ENCODE data around the gene LYZL4.

Gene LYZL4

GRCh38 chr3:42443292-42443691, 32.9 kb upstream of the LYZL4 start:
- no peak overlapping the region for H3K27ac ChIP-seq (replicated peaks)
- no peaks in the 10 kb centered on the region for H3K27me3 ChIP-seq (ENCODE audit: insufficient read depth, poor library complexity, severe bottlenecking)
- H3K4me3 ChIP-seq (replicated peaks; ENCODE audit: insufficient read depth, low read length), result no peak overlapping the region
- no peak for DNase-seq (ENCODE audit: low read depth in 1 of 2, low spot score in 1 of 2)
- no peak for TF ChIP-seq CTCF (IDR thresholded peaks at IDR 0.05; ENCODE audit: insufficient read depth, low read length)
- no peak for TF ChIP-seq SPI1 (IDR thresholded peaks at IDR 0.05; ENCODE audit: borderline replicate concordance, low read depth)
- TF ChIP-seq, protein P1, sequence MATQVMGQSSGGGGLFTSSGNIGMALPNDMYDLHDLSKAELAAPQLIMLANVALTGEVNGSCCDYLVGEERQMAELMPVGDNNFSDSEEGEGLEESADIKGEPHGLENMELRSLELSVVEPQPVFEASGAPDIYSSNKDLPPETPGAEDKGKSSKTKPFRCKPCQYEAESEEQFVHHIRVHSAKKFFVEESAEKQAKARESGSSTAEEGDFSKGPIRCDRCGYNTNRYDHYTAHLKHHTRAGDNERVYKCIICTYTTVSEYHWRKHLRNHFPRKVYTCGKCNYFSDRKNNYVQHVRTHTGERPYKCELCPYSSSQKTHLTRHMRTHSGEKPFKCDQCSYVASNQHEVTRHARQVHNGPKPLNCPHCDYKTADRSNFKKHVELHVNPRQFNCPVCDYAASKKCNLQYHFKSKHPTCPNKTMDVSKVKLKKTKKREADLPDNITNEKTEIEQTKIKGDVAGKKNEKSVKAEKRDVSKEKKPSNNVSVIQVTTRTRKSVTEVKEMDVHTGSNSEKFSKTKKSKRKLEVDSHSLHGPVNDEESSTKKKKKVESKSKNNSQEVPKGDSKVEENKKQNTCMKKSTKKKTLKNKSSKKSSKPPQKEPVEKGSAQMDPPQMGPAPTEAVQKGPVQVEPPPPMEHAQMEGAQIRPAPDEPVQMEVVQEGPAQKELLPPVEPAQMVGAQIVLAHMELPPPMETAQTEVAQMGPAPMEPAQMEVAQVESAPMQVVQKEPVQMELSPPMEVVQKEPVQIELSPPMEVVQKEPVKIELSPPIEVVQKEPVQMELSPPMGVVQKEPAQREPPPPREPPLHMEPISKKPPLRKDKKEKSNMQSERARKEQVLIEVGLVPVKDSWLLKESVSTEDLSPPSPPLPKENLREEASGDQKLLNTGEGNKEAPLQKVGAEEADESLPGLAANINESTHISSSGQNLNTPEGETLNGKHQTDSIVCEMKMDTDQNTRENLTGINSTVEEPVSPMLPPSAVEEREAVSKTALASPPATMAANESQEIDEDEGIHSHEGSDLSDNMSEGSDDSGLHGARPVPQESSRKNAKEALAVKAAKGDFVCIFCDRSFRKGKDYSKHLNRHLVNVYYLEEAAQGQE (IDR thresholded peaks at IDR 0.05; ENCODE audit: insufficient replicate concordance, low read depth), result no peak
- TF ChIP-seq POLR2AphosphoS5 (IDR thresholded peaks at IDR 0.05; ENCODE audit: low read depth), result no peak
- no peak for TF ChIP-seq GABPA (IDR thresholded peaks at IDR 0.05; ENCODE audit: low read depth)

DNA sequence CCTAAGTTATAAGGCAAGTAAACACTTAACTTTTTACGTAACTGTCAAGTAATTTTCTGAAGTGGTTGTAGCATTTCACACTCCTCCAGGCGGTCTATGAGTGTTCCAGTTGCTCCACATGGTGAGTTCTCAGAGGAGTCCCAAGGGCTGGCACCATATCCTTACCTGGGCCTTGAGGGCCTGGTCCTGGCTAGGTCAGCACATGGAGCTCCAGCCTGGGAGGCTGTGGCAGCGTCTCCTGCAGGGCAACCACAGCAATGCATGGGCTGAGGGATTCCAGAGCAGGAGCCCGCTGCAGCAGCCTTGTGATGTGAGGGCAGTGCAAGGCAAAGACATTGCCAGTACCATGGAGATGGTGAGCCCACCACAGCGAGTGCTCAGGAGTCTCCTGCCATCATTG, 32.2 kb upstream of the LYZL4 start:
- TF ChIP-seq SPI1 (IDR thresholded peaks at IDR 0.05; ENCODE audit: borderline replicate concordance, low read depth) (no peak), POLR2AphosphoS5 (IDR thresholded peaks at IDR 0.05; ENCODE audit: low read depth) (no peak)
- Histone ChIP-seq H3K4me3 (replicated peaks; ENCODE audit: insufficient read depth, low read length) (no peak overlapping the region), H3K27ac (replicated peaks) (no peak overlapping the region), H3K27me3 (ENCODE audit: insufficient read depth, poor library complexity, severe bottlenecking) (no peaks in the 10 kb centered on the region)
- DNase-seq (ENCODE audit: low read depth in 1 of 2, low spot score in 1 of 2), result no peak

GRCh38 chr3:42441791-42442190, 31.4 kb upstream of the LYZL4 start:
- DNase-seq (ENCODE audit: low read depth in 1 of 2, low spot score in 1 of 2), result no peak
- TF ChIP-seq SPI1 (IDR thresholded peaks at IDR 0.05; ENCODE audit: borderline replicate concordance, low read depth) (no peak), POLR2AphosphoS5 (IDR thresholded peaks at IDR 0.05; ENCODE audit: low read depth) (no peak), GABPA (IDR thresholded peaks at IDR 0.05; ENCODE audit: low read depth) (no peak)

GRCh38 chr3:42440924-42441323, 30.5 kb upstream of the LYZL4 start:
- H3K27ac ChIP-seq (replicated peaks), result no peak overlapping the region
- TF ChIP-seq, protein P1 (IDR thresholded peaks at IDR 0.05; ENCODE audit: insufficient replicate concordance, low read depth), result no peak
- no peak for TF ChIP-seq POLR2AphosphoS5 (IDR thresholded peaks at IDR 0.05; ENCODE audit: low read depth)
- TF ChIP-seq GABPA (IDR thresholded peaks at IDR 0.05; ENCODE audit: low read depth), result no peak
- no peak for TF ChIP-seq SPI1 (IDR thresholded peaks at IDR 0.05; ENCODE audit: borderline replicate concordance, low read depth)
- no peak for TF ChIP-seq CTCF (IDR thresholded peaks at IDR 0.05; ENCODE audit: insufficient read depth, low read length)

More at GRCh38 chr3:42441791-42442190, 31.4 kb upstream of the LYZL4 start:
- H3K27me3 ChIP-seq (ENCODE audit: insufficient read depth, poor library complexity, severe bottlenecking), result no peaks in the 10 kb centered on the region
- no peak overlapping the region for H3K27ac ChIP-seq (replicated peaks)
- H3K4me3 ChIP-seq (replicated peaks; ENCODE audit: insufficient read depth, low read length), result no peak overlapping the region

More at GRCh38 chr3:42440924-42441323, 30.5 kb upstream of the LYZL4 start:
- Histone ChIP-seq H3K4me3 (replicated peaks; ENCODE audit: insufficient read depth, low read length) (no peak overlapping the region), H3K27me3 (ENCODE audit: insufficient read depth, poor library complexity, severe bottlenecking) (no peaks in the 10 kb centered on the region)
- DNase-seq (ENCODE audit: low read depth in 1 of 2, low spot score in 1 of 2), result no peak
